SKM-1 treated with dmso at 0.1 percent for 144 hours (cell line): ENCODE measurements around the gene NRXN3.

ENCODE experiments used
- DNase-seq: peaks from one replicate; lab custom pipeline; 2025; ENCODE audit not compliant: unreplicated experiment; lab: John Stamatoyannopoulos, UW

The NRXN3 gene

GRCh38 chr14:79548836-79549235 is 1378.7 kb downstream of the NRXN3 start:
- no peak for DNase-seq

GRCh38 chr14:79549515-79549914 is 1379.3 kb downstream of the NRXN3 start:
- DNase-seq, result no peak

- no peak for DNase-seq
These were observed 1381.3 kb downstream of the NRXN3 start for GRCh38 chr14:79551523-79551922.

GRCh38 chr14:79552778-79553177 is 1382.6 kb downstream of the NRXN3 start:
- no peak for DNase-seq

GRCh38 chr14:79554816-79555215 is 1384.6 kb downstream of the NRXN3 start:
- DNase-seq, result no peak

GRCh38 chr14:79555429-79555828 is 1385.3 kb downstream of the NRXN3 start:
- no peak for DNase-seq

GRCh38 chr14:79557309-79557708 is 1387.1 kb downstream of the NRXN3 start:
- DNase-seq, result no peak

- DNase-seq, result no peak
These were observed 1392.0 kb downstream of the NRXN3 start for GRCh38 chr14:79562185-79562584.

- DNase-seq, result no peak
These were observed 1394.2 kb downstream of the NRXN3 start for GRCh38 chr14:79564371-79564770.

GRCh38 chr14:79567306-79567705 is 1397.1 kb downstream of the NRXN3 start:
- DNase-seq, result no peak

- no peak for DNase-seq
These were observed 1398.4 kb downstream of the NRXN3 start for GRCh38 chr14:79568594-79568993.

GRCh38 chr14:79569072-79569471 is 1398.9 kb downstream of the NRXN3 start:
- no peak for DNase-seq

GRCh38 chr14:79570648-79571047 is 1400.5 kb downstream of the NRXN3 start:
- DNase-seq, result no peak

GRCh38 chr14:79571366-79571765 is 1401.2 kb downstream of the NRXN3 start:
- no peak for DNase-seq

GRCh38 chr14:79573486-79573885 is 1403.3 kb downstream of the NRXN3 start:
- DNase-seq, result no peak

- no peak for DNase-seq
These were observed 1404.9 kb downstream of the NRXN3 start for GRCh38 chr14:79575032-79575431.

GRCh38 chr14:79576424-79576823 is 1406.3 kb downstream of the NRXN3 start:
- no peak for DNase-seq

GRCh38 chr14:79578470-79578869 is 1408.3 kb downstream of the NRXN3 start:
- no peak for DNase-seq

GRCh38 chr14:79580414-79580813 is 1410.2 kb downstream of the NRXN3 start:
- no peak for DNase-seq

- no peak for DNase-seq
These were observed 1410.7 kb downstream of the NRXN3 start for GRCh38 chr14:79580906-79581305.

- DNase-seq, result no peak
These were observed 1411.9 kb downstream of the NRXN3 start for GRCh38 chr14:79581912-79582576.

GRCh38 chr14:79583738-79584408 is 1413.7 kb downstream of the NRXN3 start:
- no peak for DNase-seq

- DNase-seq, result no peak
These were observed 1414.5 kb downstream of the NRXN3 start for GRCh38 chr14:79584679-79585078.
